A673 (cell line): ENCODE results near the gene DUS3L. TPM values are rescaled to one million over a fixed set of nuclear protein-coding genes. Genes with fewer than 3 reads are reported as not detected.

Experiments
- BruUV-seq: library from RNA; stranded (reverse); fragments of 400-500 nt; replicated peaks from 2 replicates; lab custom pipeline; 2021; lab: Mats Ljungman, UMichigan
- CTCF ChIA-PET: fragments of 300-600 bp; sonication (Branson Sonifier 250); formaldehyde crosslinking; loops from one replicate; lab custom pipeline; 2022; ENCODE audit warnings: antibody characterized with exemption; lab: Charles Lee
- POLR2A ChIA-PET: fragments of 300-600 bp; sonication (Branson Sonifier 250); formaldehyde crosslinking; loops from one replicate; lab custom pipeline; 2022; ENCODE audit warnings: antibody characterized with exemption; ENCODE audit not compliant: low non-redundant PET; lab: Charles Lee
- DNase-seq: peaks from one replicate; pipeline ENCODE4 v3.0.0-alpha.2; 2015; ENCODE audit warnings: low spot score
- H3K27ac ChIP-seq: fragments of 200-600 bp; sonication (generic); 2 replicates; pipeline ENCODE4 v1.5.1; 2016; ENCODE audit warnings: mixed run types, low read depth, mild to moderate bottlenecking, mixed read lengths, antibody characterized with exemption, low read length; ENCODE audit not compliant: poor library complexity, severe bottlenecking
- H3K27me3 ChIP-seq: fragments of 200-600 bp; sonication (generic); replicated peaks from 2 replicates; pipeline ENCODE4 v1.6.1; 2017; ENCODE audit warnings: mixed run types, low read depth, mild to moderate bottlenecking, mixed read lengths, antibody characterized with exemption, low read length; ENCODE audit not compliant: insufficient read depth, poor library complexity
- H3K36me3 ChIP-seq: fragments of 200-600 bp; sonication (generic); 2 replicates; pipeline ENCODE4 v1.6.1; 2016; ENCODE audit warnings: mixed run types, mild to moderate bottlenecking, mixed read lengths, antibody characterized with exemption, low read length; ENCODE audit not compliant: insufficient read depth, poor library complexity, severe bottlenecking
- H3K4me1 ChIP-seq: fragments of 200-600 bp; sonication (generic); 2 replicates; pipeline ENCODE4 v1.6.1; 2017; ENCODE audit warnings: mixed run types, mild to moderate bottlenecking, mixed read lengths, antibody characterized with exemption, low read length; ENCODE audit not compliant: insufficient read depth, poor library complexity, severe bottlenecking
- H3K4me3 ChIP-seq: fragments of 200-600 bp; sonication (generic); 2 replicates; pipeline ENCODE4 v1.5.1; 2016; ENCODE audit warnings: low read depth, mixed run types, mild to moderate bottlenecking, mixed read lengths, low read length; ENCODE audit not compliant: poor library complexity, severe bottlenecking
- H3K9me3 ChIP-seq: fragments of 200-600 bp; sonication (generic); 2 replicates; pipeline ENCODE4 v1.6.1; 2016; ENCODE audit warnings: mixed run types, low read depth, mild to moderate bottlenecking, mixed read lengths, antibody characterized with exemption, low read length; ENCODE audit not compliant: poor library complexity, severe bottlenecking
- CTCF ChIP-seq: fragments of 300-800, 200-600 bp; sonication (generic); conservative IDR thresholded peaks from 2 replicates; pipeline ENCODE4 v1.5.1; 2017; ENCODE audit warnings: low read depth, mild to moderate bottlenecking, antibody characterized with exemption, low read length, moderate library complexity, mixed read lengths
- EZH2 ChIP-seq: fragments of 200-600 bp; sonication (generic); IDR thresholded peaks from 2 replicates; pipeline ENCODE4 v1.6.1; 2017; ENCODE audit warnings: borderline replicate concordance, low read depth, mild to moderate bottlenecking, mixed read lengths, antibody characterized with exemption, low read length; ENCODE audit not compliant: poor library complexity, severe bottlenecking
- intact Hi-C: fragments of 100-400 bp; cut with micrococcal nuclease; formaldehyde crosslinking; loops from one replicate; pipeline ENCODE4 v1.10.0; 2022; ENCODE audit not compliant: unreplicated experiment
- total RNA-seq: library from RNA; stranded (reverse); gene quantifications from 2 replicates; pipeline ENCODE4 v1.2.3, GENCODE V29; 2021

Gene DUS3L
- total RNA-seq, 1 experiment from 2014 or later, result 85.3 TPM

GRCh38 chr19:5743630-5744029, 47.3 kb downstream of the DUS3L start:
- DNase-seq, result no peak
- TF ChIP-seq EZH2 (no peak), CTCF (no peak)
- Histone ChIP-seq H3K27me3 (no peaks in the 10 kb centered on the region), H3K4me1 (no peaks in the 10 kb centered on the region), H3K4me3 (no peak overlapping the region), H3K9me3 (no peaks in the 10 kb centered on the region), H3K36me3 (no peaks in the 10 kb centered on the region), H3K27ac (no peak overlapping the region)
- POLR2A ChIA-PET, result no interaction called here
- intact Hi-C loops, result no loop called here
- no TSS peak for BruUV-seq
- CTCF ChIA-PET, result no interaction called here

GRCh38 chr19:5742051-5742450, 48.9 kb downstream of the DUS3L start:
- ChIA-PET POLR2A (no interaction called here), CTCF (no interaction called here)
- no peak for TF ChIP-seq EZH2
- TF ChIP-seq CTCF, result no peak
- Histone ChIP-seq H3K27me3 (no peaks in the 10 kb centered on the region), H3K9me3 (no peaks in the 10 kb centered on the region), H3K36me3 (no peaks in the 10 kb centered on the region), H3K4me3 (no peak overlapping the region), H3K27ac (no peak overlapping the region), H3K4me1 (no peaks in the 10 kb centered on the region)
- intact Hi-C loops, result no loop called here
- no peak for DNase-seq
- BruUV-seq, result no TSS peak

DNA sequence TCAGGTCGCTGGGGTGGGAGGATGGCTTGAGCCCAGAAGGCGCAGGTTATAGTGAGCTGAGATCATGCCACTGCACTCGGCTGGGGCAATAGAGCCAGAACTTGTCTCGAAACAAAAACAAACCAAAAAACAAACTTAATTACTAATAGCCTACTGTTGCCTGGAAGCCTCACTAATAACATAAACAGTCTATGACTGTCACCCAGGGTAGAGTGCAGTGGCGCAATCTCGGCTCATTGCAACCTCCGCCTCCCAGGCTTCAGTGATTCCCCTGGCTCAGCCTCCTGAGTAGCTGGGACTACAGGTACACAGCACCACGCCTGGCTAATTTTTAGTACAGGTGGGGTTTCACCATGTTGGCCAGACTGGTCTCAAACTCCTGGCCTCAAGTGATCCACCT, 52.5 kb downstream of the DUS3L start:
- intact Hi-C loops, result no loop called here
- TF ChIP-seq CTCF (no peak), EZH2 (no peak)
- no peak overlapping the region for H3K4me3 ChIP-seq
- DNase-seq, result no peak
- H3K36me3 ChIP-seq, result no peaks in the 10 kb centered on the region
- CTCF ChIA-PET, result no interaction called here
- no peaks in the 10 kb centered on the region for H3K4me1 ChIP-seq
- H3K27ac ChIP-seq, result no peak overlapping the region
- no TSS peak for BruUV-seq
- no peaks in the 10 kb centered on the region for H3K27me3 ChIP-seq
- POLR2A ChIA-PET, result interaction anchor here (0.7 kb wide), 1 partner anchor 20 kb away, joined by 3 read pairs; no protein-coding TSS in a partner anchor
- H3K9me3 ChIP-seq, result no peaks in the 10 kb centered on the region

Other genes starting within 250 kb of the DUS3L start
- gene TINCR, start 223.2 kb downstream of the DUS3L start, total RNA-seq, result 0.34 and 0.90 TPM in 2 replicates
- gene SAFB2, start 168.4 kb downstream of the DUS3L start, total RNA-seq, result 124 and 153 TPM in 2 replicates
- 158 and 171 TPM in 2 replicates for gene SAFB, start 168.1 kb downstream of the DUS3L start, total RNA-seq
- 36.3 and 43.6 TPM in 2 replicates for gene MICOS13, start 110.6 kb downstream of the DUS3L start, total RNA-seq
- gene HSD11B1L, start 110.1 kb downstream of the DUS3L start, total RNA-seq, result 5.7 and 8.2 TPM in 2 replicates
- 984 and 992 TPM in 2 replicates for gene RPL36, start 100.9 kb downstream of the DUS3L start, total RNA-seq
- 152 and 160 TPM in 2 replicates for gene LONP1, start 71.0 kb downstream of the DUS3L start, total RNA-seq
- not detected in 2 replicates for gene CATSPERD, start 70.5 kb downstream of the DUS3L start, total RNA-seq
- 6.5 and 8.2 TPM in 2 replicates for gene PRR22, start 6.4 kb downstream of the DUS3L start, total RNA-seq
- 1.6 and 3.9 TPM in 2 replicates for gene NRTN, start 13.9 kb upstream of the DUS3L start, total RNA-seq
- not detected in 2 replicates for gene FUT6, start 48.5 kb upstream of the DUS3L start, total RNA-seq
- not detected in 2 replicates for gene FUT3, start 60.3 kb upstream of the DUS3L start, total RNA-seq
- gene FUT5, start 79.4 kb upstream of the DUS3L start, total RNA-seq, result not detected in 2 replicates
- 290 and 298 TPM in 2 replicates for gene NDUFA11, start 112.6 kb upstream of the DUS3L start, total RNA-seq
- 0.67 and 1.7 TPM in 2 replicates for gene VMAC, start 113.7 kb upstream of the DUS3L start, total RNA-seq
- gene CAPS, start 123.1 kb upstream of the DUS3L start, total RNA-seq, result 0.92 and 1.7 TPM in 2 replicates
- 126 and 130 TPM in 2 replicates for gene RANBP3, start 187.0 kb upstream of the DUS3L start, total RNA-seq